ENCODE data around the gene CHP1.
"Not testable (repeated sequence)": the region's sequence is repeated elsewhere in the genome, so short reads cannot be mapped to it uniquely, and the experiment has no call there.

CHP1 gene

GRCh38 chr15:41251411-41251810, 20.3 kb downstream of the CHP1 start:
- peak in 1 of 42 donors; percentile 19 for DNase-seq
- intact Hi-C loops (cut with DNase I) = no loop called here

DNA sequence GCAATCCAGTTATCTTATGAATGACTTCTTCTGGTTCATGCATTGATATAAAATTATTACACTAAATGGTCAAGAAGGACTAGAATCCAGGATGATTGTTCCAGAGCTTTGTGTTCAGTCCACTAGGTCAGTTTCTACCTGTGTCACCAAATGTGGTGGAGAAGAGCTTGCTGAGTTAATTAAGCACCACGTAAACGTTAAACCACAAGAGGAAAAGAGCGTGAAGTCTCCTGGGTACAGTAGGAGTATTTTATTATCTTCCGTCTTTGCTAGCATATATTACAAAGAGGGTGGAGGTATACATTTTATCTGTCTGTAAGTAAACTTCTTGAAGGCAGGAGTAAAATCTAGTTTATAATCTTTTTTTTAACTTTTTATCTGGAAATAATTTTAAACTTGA, 23.5 kb downstream of the CHP1 start:
- DNase-seq = no peak
- intact Hi-C loops (cut with DNase I) = no loop called here

DNA sequence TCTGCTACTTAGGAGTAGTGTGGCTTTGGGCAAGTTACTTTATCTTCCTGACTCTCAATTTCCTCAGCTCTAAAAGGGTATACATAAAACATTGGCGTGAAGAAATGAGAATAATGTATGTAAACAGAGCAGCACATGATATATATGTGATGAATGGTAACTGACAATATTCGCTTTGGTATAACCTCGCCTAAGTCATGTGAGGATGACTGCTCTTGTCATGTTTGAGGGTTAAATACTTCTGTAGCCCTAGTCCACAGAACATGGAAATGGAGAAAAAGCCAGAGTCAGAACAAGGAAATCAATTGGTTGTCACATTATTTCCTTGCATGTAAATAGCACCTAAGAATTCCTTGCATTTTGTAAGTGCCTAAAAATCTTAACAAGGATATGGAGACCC, 25.0 kb downstream of the CHP1 start:
- intact Hi-C loops (cut with DNase I) = no loop called here
- DNase-seq = no peak

DNA sequence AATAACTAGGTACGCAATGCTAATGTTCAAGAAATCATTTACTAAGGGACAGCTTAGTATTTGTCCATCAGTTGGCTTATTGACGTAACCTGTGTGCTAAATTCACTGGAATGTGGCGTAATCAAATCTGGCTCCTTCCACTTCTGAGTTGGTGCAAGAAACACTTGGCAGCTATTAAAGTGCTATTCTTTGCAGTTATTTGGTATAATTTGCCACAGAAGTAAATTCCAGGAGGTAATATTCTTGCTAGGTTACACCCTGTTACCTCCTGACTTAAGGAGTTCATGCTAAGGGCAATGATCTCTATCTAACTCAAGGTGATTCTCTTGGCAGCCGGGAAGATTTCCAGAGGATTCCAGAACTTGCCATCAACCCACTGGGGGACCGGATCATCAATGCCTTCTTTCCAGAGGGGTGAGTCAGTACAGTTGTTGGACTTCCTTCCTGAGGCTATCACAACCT, 25.5 kb downstream of the CHP1 start:
- intact Hi-C loops (cut with DNase I) = no loop called here
- DNase-seq = no peak

GRCh38 chr15:41258750-41259471, 27.8 kb downstream of the CHP1 start:
- peak in 1 of 42 donors; percentile 7 for DNase-seq

GRCh38 chr15:41259546-41260189, 28.6 kb downstream of the CHP1 start:
- intact Hi-C loops (cut with DNase I) = no loop called here
- DNase-seq = no peak

More at GRCh38 chr15:41258750-41259471, 27.8 kb downstream of the CHP1 start:
- intact Hi-C loops (cut with DNase I) = no loop called here

GRCh38 chr15:41260924-41261323, 29.9 kb downstream of the CHP1 start:
- DNase-seq; intact Hi-C loops (cut with DNase I): not testable (repeated sequence)

- intact Hi-C loops (cut with DNase I) = no loop called here
- no peak for DNase-seq
Observed at GRCh38 chr15:41262571-41262970, 31.5 kb downstream of the CHP1 start.

DNA sequence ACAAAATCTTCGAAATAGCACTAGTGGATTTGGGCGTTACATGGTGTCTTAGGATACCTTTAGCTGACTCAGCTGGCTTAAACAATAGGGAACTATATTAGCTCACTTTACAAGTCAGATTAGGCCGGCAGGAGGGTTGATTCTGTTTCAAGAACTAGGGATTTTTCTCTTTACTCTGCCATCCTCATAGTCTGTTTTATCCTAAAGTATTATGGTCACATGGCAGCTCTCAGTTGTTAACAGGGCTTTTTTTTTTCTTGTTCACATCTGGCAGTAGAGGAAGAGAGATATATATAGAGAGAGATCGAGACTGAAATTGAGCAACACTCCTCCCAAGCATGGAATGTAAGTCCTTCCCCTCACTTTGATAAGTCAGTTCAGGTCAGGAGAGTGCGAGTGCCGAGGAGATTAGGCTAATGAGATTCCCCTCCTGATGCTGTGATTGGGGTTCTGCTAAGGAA, 32.9 kb downstream of the CHP1 start:
- intact Hi-C loops (cut with DNase I) = no loop called here
- DNase-seq = no peak

GRCh38 chr15:41269887-41270286, 38.8 kb downstream of the CHP1 start:
- intact Hi-C loops (cut with DNase I) = no loop called here
- DNase-seq = no peak

DNA sequence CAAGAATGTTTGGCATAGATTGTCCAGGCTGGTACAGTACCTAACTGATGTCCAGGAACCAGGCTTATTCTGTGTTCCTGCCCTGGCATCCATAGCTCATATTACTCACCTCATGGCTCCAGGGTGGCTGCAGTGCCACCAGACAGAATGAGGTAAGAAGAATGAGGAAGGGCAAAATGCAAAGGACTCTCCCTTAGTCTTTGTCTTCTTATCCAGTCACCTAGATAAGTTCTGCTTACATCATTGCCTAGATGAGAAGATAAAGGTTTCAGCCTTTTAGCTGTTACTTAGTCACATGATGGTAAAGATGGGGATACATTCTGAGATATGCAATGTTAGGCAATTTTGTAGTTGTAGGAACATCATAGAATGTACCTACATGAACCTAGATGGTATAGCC, 45.8 kb downstream of the CHP1 start:
- intact Hi-C loops (cut with DNase I) = no loop called here
- DNase-seq = no peak

GRCh38 chr15:41278319-41278718, 47.3 kb downstream of the CHP1 start:
- intact Hi-C loops (cut with DNase I) = no loop called here
- DNase-seq = no peak

DNA sequence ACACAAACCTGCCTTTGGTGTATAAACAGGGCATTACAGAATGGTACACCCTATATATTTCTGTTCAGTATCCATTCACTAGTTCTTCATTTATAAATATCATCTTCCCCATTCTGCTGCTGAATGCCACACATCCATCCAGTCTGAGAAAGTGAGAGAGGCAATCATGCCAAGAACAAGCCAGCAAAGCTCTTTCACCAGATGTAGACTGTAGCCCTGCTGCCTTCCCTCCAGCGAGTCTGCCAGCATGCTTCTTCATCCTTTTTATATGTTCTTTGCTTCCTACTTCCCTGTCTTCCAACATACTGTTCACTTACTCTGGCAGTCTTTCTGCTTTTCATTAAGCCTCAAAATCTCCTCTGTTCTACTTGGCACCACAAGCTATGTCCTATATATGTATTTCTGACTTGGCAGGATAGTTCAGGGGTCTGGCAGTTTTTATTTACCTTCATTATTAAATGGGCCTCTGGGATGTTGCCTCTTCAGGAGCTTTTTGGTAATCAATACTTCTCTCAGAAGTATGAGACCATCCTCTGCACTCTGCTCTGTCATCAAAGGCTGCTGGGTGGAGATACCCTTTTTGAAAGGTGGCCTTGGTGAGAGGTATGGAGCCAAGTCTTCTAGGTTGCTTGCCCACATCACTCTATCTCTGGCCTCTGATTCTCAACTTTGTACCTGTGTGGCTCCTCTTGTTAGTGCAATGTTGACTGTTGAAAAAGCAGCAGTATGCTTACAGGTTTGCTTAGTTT, 48.6 kb downstream of the CHP1 start:
- DNase-seq = no peak
- intact Hi-C loops (cut with DNase I) = loop anchor here (5.0 kb wide), 1 partner anchor 162 kb away; the partner anchor contains the start of gene INO80

GRCh38 chr15:41281236-41281635, 50.2 kb downstream of the CHP1 start:
- intact Hi-C loops (cut with DNase I) = loop anchor here (5.0 kb wide), 1 partner anchor 164 kb away; the partner anchor contains the start of gene INO80
- no peak for DNase-seq

GRCh38 chr15:41282436-41282835, 51.4 kb downstream of the CHP1 start:
- DNase-seq = not testable (repeated sequence)

GRCh38 chr15:41282980-41283652, 52.0 kb downstream of the CHP1 start:
- DNase-seq = peak in 1 of 42 donors; percentile 19
- intact Hi-C loops (cut with DNase I) = loop anchor here (5.0 kb wide), 1 partner anchor 166 kb away; the partner anchor contains the start of gene INO80

More at GRCh38 chr15:41282436-41282835, 51.4 kb downstream of the CHP1 start:
- intact Hi-C loops (cut with DNase I) = loop anchor here (5.0 kb wide), 1 partner anchor 165 kb away; the partner anchor contains the start of gene INO80

DNA sequence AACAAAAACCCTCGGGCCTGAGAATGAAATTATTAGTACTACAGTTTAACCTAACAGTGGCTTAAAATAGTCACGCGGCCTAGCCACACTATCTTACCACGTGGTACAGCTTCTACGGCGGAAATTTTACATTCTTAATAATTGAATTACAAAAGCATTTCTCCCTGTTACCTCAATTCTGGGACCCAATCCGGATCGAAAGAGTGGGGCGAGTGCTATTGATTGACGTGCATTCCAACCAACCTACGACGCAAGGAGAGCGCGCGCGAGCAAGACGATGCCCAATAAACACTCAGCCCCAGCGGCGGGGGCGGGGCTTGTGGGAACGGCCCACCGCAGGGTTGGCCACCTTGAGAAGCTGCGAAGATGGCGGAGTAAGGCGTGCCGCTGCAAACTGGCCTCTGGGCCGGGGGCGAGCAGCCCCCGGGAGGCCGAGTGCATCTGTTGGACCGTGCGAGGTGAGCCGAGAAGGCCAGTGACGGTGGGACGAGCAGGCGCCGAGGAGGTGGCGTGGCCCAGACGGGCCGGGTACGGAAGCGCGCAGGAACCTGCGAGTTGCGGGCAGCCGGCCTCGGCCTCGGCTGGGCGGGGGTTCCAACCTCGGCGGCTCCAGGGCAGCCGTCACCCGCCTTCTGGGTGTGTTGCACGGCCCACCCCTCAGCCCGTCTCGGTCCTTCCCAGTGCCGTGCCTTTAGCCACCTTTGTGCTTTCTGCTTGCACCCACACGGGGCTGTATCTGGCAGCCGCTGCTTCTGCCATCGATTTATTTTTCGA, 52.8 kb downstream of the CHP1 start:
- peak; percentile 95 to 99 (median 98) for DNase-seq
- intact Hi-C loops (cut with DNase I) = loop anchor here (5.0 kb wide), 1 partner anchor 167 kb away; the partner anchor contains the start of gene INO80
